HUES6 (cell line): ENCODE measurements around the gene RYR1.
"Not testable (repeated sequence)": the region's sequence is repeated elsewhere in the genome, so short reads cannot be mapped to it uniquely, and the experiment has no call there.

Experiments used
- H3K27ac ChIP-seq: 2 replicates; pipeline ENCODE4 v1.7.0; 2013; ENCODE audit warnings: low read depth, mild to moderate bottlenecking, low read length, inconsistent platforms
- H3K27me3 ChIP-seq: 2 replicates; pipeline ENCODE4 v1.6.1; 2013; ENCODE audit warnings: low read length; ENCODE audit not compliant: control insufficient read depth, insufficient read depth
- H3K36me3 ChIP-seq: 2 replicates; pipeline ENCODE4 v1.6.1; 2013; ENCODE audit warnings: low read length; ENCODE audit not compliant: control insufficient read depth, insufficient read depth
- H3K4me1 ChIP-seq: 2 replicates; pipeline ENCODE4 v1.6.1; 2013; ENCODE audit warnings: low read length; ENCODE audit not compliant: control insufficient read depth, insufficient read depth
- H3K4me3 ChIP-seq: 2 replicates; pipeline ENCODE4 v1.5.1; 2013; ENCODE audit warnings: low read depth, low read length
- H3K9ac ChIP-seq: one replicate; pipeline ENCODE4 v1.6.1; 2013; ENCODE audit warnings: mild to moderate bottlenecking, low read length
- H3K9me3 ChIP-seq: 2 replicates; pipeline ENCODE4 v1.6.1; 2013; ENCODE audit warnings: low read depth, low read length; ENCODE audit not compliant: control insufficient read depth, insufficient read depth

Gene RYR1

DNA sequence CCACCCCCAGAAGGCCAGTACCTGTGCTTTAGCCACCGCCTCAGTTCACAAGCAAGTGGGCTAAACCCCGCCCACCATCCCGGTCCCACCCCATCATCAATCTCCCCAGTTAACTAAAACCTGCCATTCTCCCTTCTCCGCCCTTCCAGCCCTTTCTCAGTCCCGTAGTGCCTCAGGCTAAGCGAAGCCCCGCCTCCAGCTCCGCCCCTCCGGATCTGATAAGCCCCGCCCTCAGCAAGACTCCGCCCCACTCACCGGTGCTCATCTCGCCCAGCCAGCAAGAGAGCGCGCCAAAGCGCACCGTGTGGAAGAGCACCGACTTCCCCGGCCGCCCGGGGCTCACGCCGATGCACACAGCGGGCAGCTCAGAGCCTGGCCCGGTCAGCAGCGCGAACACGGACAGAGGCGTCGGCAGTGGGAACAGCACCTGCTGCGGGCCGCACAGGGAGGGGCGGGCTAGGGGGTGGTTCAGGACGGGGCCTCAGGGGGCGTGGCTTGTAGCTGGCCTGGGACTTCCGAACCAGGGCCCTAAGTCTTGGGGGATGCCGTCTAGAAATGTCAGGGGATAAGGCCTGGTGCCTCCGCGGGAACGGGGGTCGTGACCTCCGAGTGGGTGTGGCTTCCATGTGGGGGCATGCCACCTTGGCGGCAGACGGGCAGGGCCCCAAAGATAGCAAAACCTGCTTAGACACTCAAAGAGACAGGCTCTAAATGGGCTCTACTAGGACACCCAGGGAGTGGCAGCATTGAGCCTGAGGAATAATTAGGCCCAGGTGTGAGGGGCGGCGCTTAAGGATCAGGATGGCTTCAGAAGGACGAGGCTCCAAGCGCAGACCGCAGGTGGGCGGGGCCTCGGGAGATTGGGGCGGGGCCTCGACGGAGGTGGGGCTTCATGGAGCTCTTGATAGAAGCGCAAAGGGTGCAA is 162.8 kb downstream of the RYR1 start:
- no peaks in the 10 kb centered on the region for H3K9me3 ChIP-seq
- no peaks in the 10 kb centered on the region for H3K27me3 ChIP-seq
- H3K36me3 ChIP-seq: no peaks in the 10 kb centered on the region
- no peak overlapping the region for H3K9ac ChIP-seq
- no peak overlapping the region for H3K27ac ChIP-seq
- H3K4me3 ChIP-seq: peak overlapping the region; percentile 80
- H3K4me1 ChIP-seq: peaks cover 7% of the 10 kb centered on the region; the same call in 1 of the 2 replicates

DNA sequence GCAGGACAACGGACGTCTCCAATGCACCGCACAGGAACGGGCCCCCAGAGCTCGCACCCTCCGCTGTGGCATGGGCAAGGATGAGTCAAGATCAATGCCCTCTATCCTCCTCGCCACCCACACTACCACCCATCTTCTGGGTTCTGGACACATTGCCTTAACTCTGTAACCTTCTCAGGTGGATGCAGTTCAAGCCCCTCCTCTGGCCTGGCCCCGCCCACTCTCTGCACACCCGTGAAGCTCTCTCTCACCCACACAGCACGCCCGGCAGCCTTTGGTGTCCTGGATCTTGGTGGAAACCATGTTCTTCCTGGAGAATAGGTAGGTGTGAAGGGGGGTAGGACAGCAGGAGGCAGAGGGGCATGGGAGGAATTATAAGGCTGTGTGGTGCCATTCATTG is 163.6 kb downstream of the RYR1 start:
- Histone ChIP-seq H3K36me3 (no peaks in the 10 kb centered on the region), H3K4me1 (peaks cover 7% of the 10 kb centered on the region; the same call in 1 of the 2 replicates), H3K27ac (no peak overlapping the region), H3K4me3 (peak overlapping the region; percentile 80), H3K9ac (no peak overlapping the region), H3K9me3 (no peaks in the 10 kb centered on the region), H3K27me3 (no peaks in the 10 kb centered on the region)

GRCh38 chr19:38599722-38600121 is 166.2 kb downstream of the RYR1 start:
- no peaks in the 10 kb centered on the region for H3K27me3 ChIP-seq
- H3K4me1 ChIP-seq: peaks cover 7% of the 10 kb centered on the region; the same call in 1 of the 2 replicates
- no peaks in the 10 kb centered on the region for H3K36me3 ChIP-seq
- no peak overlapping the region for H3K4me3 ChIP-seq
- no peak overlapping the region for H3K9ac ChIP-seq
- no peaks in the 10 kb centered on the region for H3K9me3 ChIP-seq
- no peak overlapping the region for H3K27ac ChIP-seq

- H3K9me3 ChIP-seq, H3K36me3 ChIP-seq, H3K27me3 ChIP-seq, H3K4me1 ChIP-seq, H3K27ac ChIP-seq, H3K4me3 ChIP-seq, H3K9ac ChIP-seq: not testable (repeated sequence)
These were observed 169.4 kb downstream of the RYR1 start for GRCh38 chr19:38602856-38603255.

DNA sequence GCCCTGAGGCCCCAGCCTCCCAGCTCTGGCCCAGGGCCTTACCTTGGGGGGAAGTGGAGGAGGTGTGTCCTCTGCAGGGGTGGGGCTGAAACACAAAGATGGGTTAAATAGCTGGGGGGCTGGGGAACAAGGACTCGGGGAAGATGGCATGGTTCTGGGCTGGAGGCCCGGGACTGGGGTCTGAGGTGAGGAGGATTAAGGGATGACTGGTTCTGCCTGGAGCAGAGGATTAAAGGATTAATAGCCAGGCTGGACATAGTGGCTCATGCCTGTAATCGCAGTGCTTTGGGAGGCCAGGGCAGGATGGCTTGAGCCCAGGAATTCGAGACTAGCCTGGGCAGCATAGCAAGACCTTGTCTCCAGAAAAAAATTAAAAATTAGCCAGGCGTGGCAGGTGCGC is 172.6 kb downstream of the RYR1 start:
- H3K4me1 ChIP-seq: no peaks in the 10 kb centered on the region
- H3K27me3 ChIP-seq: no peaks in the 10 kb centered on the region
- H3K9ac ChIP-seq: no peak overlapping the region
- H3K27ac ChIP-seq: no peak overlapping the region
- no peaks in the 10 kb centered on the region for H3K36me3 ChIP-seq
- H3K9me3 ChIP-seq: no peaks in the 10 kb centered on the region
- H3K4me3 ChIP-seq: no peak overlapping the region

DNA sequence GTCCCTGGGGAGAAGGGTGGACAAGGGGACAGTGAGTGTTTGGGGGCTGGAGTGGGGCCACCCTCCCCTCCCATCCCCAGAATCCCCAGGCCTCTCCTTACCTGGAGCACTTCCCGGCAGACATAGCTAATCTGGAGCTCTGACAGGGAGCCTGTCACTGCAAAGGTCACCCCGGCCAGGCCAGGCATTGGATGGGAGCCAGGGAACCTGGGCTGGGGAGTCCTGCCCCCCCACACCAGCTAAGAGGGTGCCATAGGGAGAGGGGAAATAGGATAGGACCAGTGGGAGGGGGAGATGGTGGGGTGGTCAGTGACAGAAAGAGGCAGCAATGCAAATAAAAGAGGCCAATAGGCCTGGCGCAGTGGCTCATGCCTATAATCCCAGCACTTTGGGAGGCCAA is 180.8 kb downstream of the RYR1 start:
- H3K4me3 ChIP-seq: no peak overlapping the region
- H3K27me3 ChIP-seq: no peaks in the 10 kb centered on the region
- H3K27ac ChIP-seq: no peak overlapping the region
- H3K4me1 ChIP-seq: peaks cover 14% of the 10 kb centered on the region
- no peaks in the 10 kb centered on the region for H3K36me3 ChIP-seq
- no peaks in the 10 kb centered on the region for H3K9me3 ChIP-seq
- no peak overlapping the region for H3K9ac ChIP-seq

DNA sequence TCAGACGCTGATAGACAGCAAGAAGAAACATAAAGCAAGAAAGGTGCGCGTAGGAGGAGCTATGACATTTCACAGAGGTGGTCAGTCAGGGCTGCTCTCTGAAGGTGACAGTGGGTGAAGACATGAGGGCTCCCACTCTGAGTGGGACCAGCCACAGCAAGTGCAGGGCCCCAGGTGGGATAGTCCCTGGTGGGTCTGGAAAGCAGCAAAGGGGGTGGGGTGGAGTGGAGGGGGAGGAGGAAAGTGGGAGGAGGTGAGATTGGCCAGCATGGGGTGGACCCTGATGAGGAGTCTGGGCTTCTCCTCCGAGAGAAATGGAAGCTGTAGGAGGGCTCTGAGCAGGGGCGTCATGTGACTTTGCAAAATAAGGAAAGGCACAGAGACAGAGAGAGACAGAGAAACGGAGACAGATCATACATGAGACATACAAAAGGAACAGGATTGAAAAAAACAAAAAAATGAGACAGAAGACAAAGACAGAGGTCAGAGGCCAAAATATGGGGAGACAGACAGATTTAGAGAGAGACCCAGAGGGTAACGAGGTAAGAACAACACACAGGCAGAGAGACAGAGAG is 181.6 kb downstream of the RYR1 start:
- Histone ChIP-seq H3K9me3 (no peaks in the 10 kb centered on the region), H3K27me3 (no peaks in the 10 kb centered on the region), H3K27ac (no peak overlapping the region), H3K4me1 (peaks cover 19% of the 10 kb centered on the region), H3K4me3 (no peak overlapping the region), H3K36me3 (peaks cover 2% of the 10 kb centered on the region), H3K9ac (no peak overlapping the region)

GRCh38 chr19:38616265-38616664 is 182.8 kb downstream of the RYR1 start:
- Histone ChIP-seq H3K4me3 (no peak overlapping the region), H3K9ac (no peak overlapping the region), H3K36me3 (peaks cover 14% of the 10 kb centered on the region), H3K27ac (no peak overlapping the region), H3K4me1 (peaks cover 25% of the 10 kb centered on the region), H3K9me3 (no peaks in the 10 kb centered on the region), H3K27me3 (no peaks in the 10 kb centered on the region)

GRCh38 chr19:38617283-38617763 is 183.8 kb downstream of the RYR1 start:
- Histone ChIP-seq H3K4me3 (peak overlapping the region; percentile 85), H3K9me3 (no peaks in the 10 kb centered on the region), H3K4me1 (peaks cover 33% of the 10 kb centered on the region), H3K36me3 (peaks cover 24% of the 10 kb centered on the region), H3K9ac (no peak overlapping the region), H3K27ac (no peak overlapping the region), H3K27me3 (no peaks in the 10 kb centered on the region)

GRCh38 chr19:38617764-38618589 is 184.5 kb downstream of the RYR1 start, which contains the start of gene MAP4K1:
Gene MAP4K1, minus strand, starts transcription at chr19:38617953. Its CDS starts 58 bp downstream, at chr19:38617895.
- H3K4me1 ChIP-seq: peaks cover 33% of the 10 kb centered on the region
- peak within 1 kb of the TSS; percentile 85 for H3K4me3 ChIP-seq
- peak within 1 kb of the TSS; percentile 80 for H3K9ac ChIP-seq
- no peaks in the 10 kb centered on the region for H3K9me3 ChIP-seq
- no peaks in the 10 kb centered on the region for H3K27me3 ChIP-seq
- H3K36me3 ChIP-seq: peaks cover 26% of the 10 kb centered on the region
- peak within 1 kb of the TSS; percentile 39 for H3K27ac ChIP-seq
